IMR-90 (cell line): ENCODE measurements around the gene NPC1. TPM values are rescaled to one million over a fixed set of nuclear protein-coding genes. Genes with fewer than 3 reads are reported as not detected.

ENCODE experiments used
- ATAC-seq: fragments of 200-7000 bp; cut with Tn5 transposase; 2 replicates; pipeline ENCODE4 v1.9.1; 2020; ENCODE audit warnings: low read depth, mild to moderate bottlenecking, moderate library complexity
- BruUV-seq: library from RNA; stranded (reverse); fragments of 400-500 nt; replicated peaks from 2 replicates; lab custom pipeline; 2021; lab: Mats Ljungman, UMichigan
- CTCF ChIA-PET: fragments of 300-600 bp; formaldehyde crosslinking; extraction: SDS; loops from one replicate; lab custom pipeline; 2021; ENCODE audit warnings: antibody characterized with exemption; lab: Yijun Ruan, JAX
- POLR2A ChIA-PET: fragments of 300-600 bp; sonication (Branson Sonifier 250); formaldehyde crosslinking; loops from one replicate; lab custom pipeline; 2022; ENCODE audit warnings: antibody characterized with exemption; ENCODE audit not compliant: unreplicated experiment; lab: Charles Lee
- DNase-seq: peaks from one replicate; pipeline ENCODE4 v3.0.0; 2013
- H2AFZ ChIP-seq: replicated peaks from 2 replicates; pipeline ENCODE3; 2013; ENCODE audit warnings: low read length, mild to moderate bottlenecking; ENCODE audit not compliant: poor library complexity
- H2AK5ac ChIP-seq: 2 replicates; pipeline ENCODE4 v1.6.1; 2013; ENCODE audit warnings: low read depth, low read length, inconsistent platforms
- H2AK9ac ChIP-seq: replicated peaks from 2 replicates; pipeline ENCODE3; 2013; ENCODE audit warnings: mild to moderate bottlenecking, low read depth, low read length, moderate library complexity; ENCODE audit not compliant: poor library complexity
- H2BK120ac ChIP-seq: 2 replicates; pipeline ENCODE4 v1.6.1; 2013; ENCODE audit warnings: low read depth, low read length, inconsistent platforms
- H2BK15ac ChIP-seq: 3 replicates; pipeline ENCODE4 v1.6.1; 2013; ENCODE audit warnings: low read depth, low read length, inconsistent platforms
- H2BK20ac ChIP-seq: 2 replicates; pipeline ENCODE4 v1.6.1; 2013; ENCODE audit warnings: low read depth, mild to moderate bottlenecking, inconsistent platforms, low read length, moderate library complexity
- H2BK5ac ChIP-seq: 2 replicates; pipeline ENCODE4 v1.6.1; 2013; ENCODE audit warnings: mild to moderate bottlenecking, low read depth, low read length, inconsistent platforms; ENCODE audit not compliant: poor library complexity, severe bottlenecking
- H3K14ac ChIP-seq: replicated peaks from 2 replicates; pipeline ENCODE4 v1.6.1; 2013; ENCODE audit warnings: low read depth, low read length, inconsistent platforms
- H3K18ac ChIP-seq: 2 replicates; pipeline ENCODE4 v1.6.1; 2013; ENCODE audit warnings: low read depth, low read length, control low read depth
- H3K23ac ChIP-seq: 2 replicates; pipeline ENCODE4 v1.6.1; 2013; ENCODE audit warnings: low read depth, low read length, inconsistent platforms
- H3K27ac ChIP-seq: 2 replicates; pipeline ENCODE4 v1.5.1; 2013; ENCODE audit warnings: mild to moderate bottlenecking, control low read depth, low read length; ENCODE audit not compliant: insufficient read depth
- H3K27me3 ChIP-seq: 2 replicates; pipeline ENCODE4 v1.6.1; 2013; ENCODE audit warnings: low read length; ENCODE audit not compliant: control insufficient read depth, insufficient read depth
- H3K36me3 ChIP-seq: 2 replicates; pipeline ENCODE4 v1.6.1; 2013; ENCODE audit warnings: low read length, mixed read lengths; ENCODE audit not compliant: control insufficient read depth, insufficient read depth
- H3K4ac ChIP-seq: 2 replicates; pipeline ENCODE4 v1.6.1; 2013; ENCODE audit warnings: low read depth, low read length, inconsistent platforms
- H3K4me1 ChIP-seq: 2 replicates; pipeline ENCODE4 v1.6.1; 2013; ENCODE audit warnings: low read length, mixed read lengths; ENCODE audit not compliant: control insufficient read depth, insufficient read depth
- H3K4me2 ChIP-seq: 2 replicates; pipeline ENCODE4 v1.6.1; 2013; ENCODE audit warnings: low read depth, mild to moderate bottlenecking, control low read depth, low read length, moderate library complexity
- H3K4me3 ChIP-seq: 2 replicates; pipeline ENCODE4 v1.5.1; 2013; ENCODE audit warnings: low read depth, mild to moderate bottlenecking, control low read depth, low read length, moderate library complexity; ENCODE audit not compliant: insufficient read depth
- H3K56ac ChIP-seq: 2 replicates; pipeline ENCODE4 v1.6.1; 2013; ENCODE audit warnings: low read length, inconsistent platforms; ENCODE audit not compliant: insufficient read depth; ENCODE audit errors: extremely low read depth
- H3K79me1 ChIP-seq, 2 experiments: 2 replicates each; pipeline ENCODE4 v1.6.1; 2013; ENCODE audit warnings: low read length in 2 of 2, inconsistent platforms in 1 of 2, low read depth in 1 of 2
- H3K9ac ChIP-seq: 2 replicates; pipeline ENCODE4 v1.6.1; 2013; ENCODE audit warnings: low read depth, low read length, control low read depth
- H3K9me1 ChIP-seq: 2 replicates; pipeline ENCODE4 v1.6.1; 2013; ENCODE audit warnings: low read length, inconsistent platforms; ENCODE audit not compliant: insufficient read depth
- H3K9me3 ChIP-seq: 2 replicates; pipeline ENCODE4 v1.6.1; 2013; ENCODE audit warnings: low read length; ENCODE audit not compliant: control insufficient read depth, insufficient read depth
- H4K20me1 ChIP-seq: 2 replicates; pipeline ENCODE4 v1.6.1; 2013; ENCODE audit warnings: low read length, inconsistent platforms; ENCODE audit not compliant: insufficient read depth
- H4K5ac ChIP-seq: 2 replicates; pipeline ENCODE4 v1.6.1; 2013; ENCODE audit warnings: mild to moderate bottlenecking, low read depth, low read length, control low read depth
- H4K8ac ChIP-seq, 2 experiments: 2 replicates each; pipeline ENCODE4 v1.6.1; 2013; ENCODE audit warnings: low read depth in 2 of 2, low read length in 2 of 2, control low read depth in 1 of 2, inconsistent platforms in 1 of 2
- H4K91ac ChIP-seq: 2 replicates; pipeline ENCODE4 v1.6.1; 2013; ENCODE audit warnings: low read depth, low read length, inconsistent platforms; ENCODE audit not compliant: insufficient read depth
- BHLHE40 ChIP-seq: fragments of 150-350 bp; IDR thresholded peaks from 2 replicates; pipeline ENCODE4 v1.6.1; 2016; ENCODE audit warnings: mild to moderate bottlenecking, low read depth, low read length
- CEBPB ChIP-seq: IDR thresholded peaks from 2 replicates; pipeline ENCODE4 v1.6.1; 2012; ENCODE audit warnings: low read depth, low read length, improper control_type of control experiment
- CHD1 ChIP-seq: IDR thresholded peaks from 2 replicates; pipeline ENCODE4 v1.6.1; 2012; ENCODE audit warnings: low read depth, low read length, improper control_type of control experiment
- CTCF ChIP-seq: conservative IDR thresholded peaks from 2 replicates; pipeline ENCODE4 v1.5.1; 2012; ENCODE audit warnings: mild to moderate bottlenecking, low read depth, low read length, improper control_type of control experiment
- FOS ChIP-seq: fragments of 150-350 bp; IDR thresholded peaks from 2 replicates; pipeline ENCODE4 v1.6.1; 2016; ENCODE audit warnings: low read depth, low read length
- MAFK ChIP-seq: IDR thresholded peaks from 2 replicates; pipeline ENCODE4 v1.6.1; 2012; ENCODE audit warnings: low read depth, low read length, improper control_type of control experiment
- MAZ ChIP-seq: IDR thresholded peaks from 2 replicates; pipeline ENCODE4 v1.6.1; 2012; ENCODE audit warnings: low read depth, mild to moderate bottlenecking, low read length, improper control_type of control experiment, moderate library complexity, borderline replicate concordance
- MXI1 ChIP-seq: IDR thresholded peaks from 2 replicates; pipeline ENCODE4 v1.6.1; 2012; ENCODE audit warnings: low read depth, mild to moderate bottlenecking, low read length, moderate library complexity, borderline replicate concordance
- NFE2L2 ChIP-seq: fragments of 150-350 bp; IDR thresholded peaks from 2 replicates; pipeline ENCODE4 v1.6.1; 2016; ENCODE audit warnings: low read depth, mild to moderate bottlenecking, low read length
- POLR2A ChIP-seq: IDR thresholded peaks from 2 replicates; pipeline ENCODE4 v1.6.1; 2012; ENCODE audit warnings: mild to moderate bottlenecking, low read depth, low read length
- RAD21 ChIP-seq: IDR thresholded peaks from 2 replicates; pipeline ENCODE4 v1.6.1; 2012; ENCODE audit warnings: low read length, improper control_type of control experiment
- RCOR1 ChIP-seq: IDR thresholded peaks from 2 replicates; pipeline ENCODE4 v1.6.1; 2012; ENCODE audit warnings: mild to moderate bottlenecking, low read length, improper control_type of control experiment; ENCODE audit not compliant: insufficient replicate concordance
- RFX5 ChIP-seq: IDR thresholded peaks from 2 replicates; pipeline ENCODE4 v1.8.0; 2012; ENCODE audit warnings: low read depth, mild to moderate bottlenecking, low read length, moderate library complexity
- SMC3 ChIP-seq: fragments of 150-350 bp; IDR thresholded peaks from 2 replicates; pipeline ENCODE4 v1.6.1; 2016; ENCODE audit warnings: low read depth, mild to moderate bottlenecking, antibody characterized with exemption, low read length, moderate library complexity
- USF2 ChIP-seq: fragments of 150-350 bp; IDR thresholded peaks from 2 replicates; pipeline ENCODE4 v1.6.1; 2017; ENCODE audit warnings: mild to moderate bottlenecking, antibody characterized with exemption, low read length, low read depth
- WGBS, 2 experiments: methylation state at CpG; one replicate each; pipeline versions ENCODE4 v1.1.5 to v1.1.7; 2013; ENCODE audit warnings: missing lambda C conversion rate in 2 of 2; ENCODE audit not compliant: insufficient read length in 1 of 2; ENCODE audit errors: extremely low coverage in 2 of 2; 5-methylcytosine and 5-hydroxymethylcytosine counted together
- dilution Hi-C: fragments of 300-500 bp; cut with HindIII; formaldehyde crosslinking; loops from one replicate; pipeline ENCODE4 v1.14.3; 2018; ENCODE audit warnings: low sequenced_read_pairs; ENCODE audit not compliant: unreplicated experiment
- in situ Hi-C: fragments of 300-500 bp; cut with MboI; formaldehyde crosslinking; loops from 3 replicates; pipeline ENCODE4 v1.14.3; 2019; ENCODE audit warnings: low sequenced_read_pairs, inconsistent platforms, mixed read lengths
- intact Hi-C: fragments of 100-400 bp; cut with micrococcal nuclease; formaldehyde crosslinking; loops from 2 replicates; pipeline ENCODE4 v1.10.0; 2022
- polyA plus RNA-seq, 3 experiments: library from polyadenylated mRNA; depleted of rRNA; stranded (reverse); fragments of >200 nt; gene quantifications; 2 replicates each; pipeline ENCODE4 v1.2.3, GENCODE V29; 2012; ENCODE audit warnings: low replicate concordance in 1 of 3
- total RNA-seq: library from RNA; depleted of rRNA; stranded (reverse); fragments of >200 nt; gene quantifications from 2 replicates; pipeline ENCODE4 v1.2.3, GENCODE V29; 2012
- TF ChIP-seq, protein P1 (sequence below): fragments of 150-350 bp; IDR thresholded peaks from 2 replicates; pipeline ENCODE4 v1.6.1; 2016; ENCODE audit warnings: low read depth, mild to moderate bottlenecking, low read length, moderate library complexity, borderline replicate concordance

NPC1 gene
- total and polyA plus RNA-seq, 2 of the 4 experiments (the other 2 are of a cell fraction) = 7.5 to 7.9 TPM

- intact Hi-C loops = no loop called here
- POLR2A ChIA-PET = no interaction called here
- dilution Hi-C loops = no loop called here
Observed at GRCh38 chr18:23614891-23615290, 28.6 kb upstream of the NPC1 start.

More at GRCh38 chr18:23614891-23615290, 28.6 kb upstream of the NPC1 start:
- H4K8ac ChIP-seq = no peak overlapping the region
- no peak overlapping the region for H3K4me3 ChIP-seq
- H4K5ac ChIP-seq = no peak overlapping the region
- H3K36me3 ChIP-seq = no peaks in the 10 kb centered on the region
- in situ Hi-C loops = no loop called here
- peaks cover 15% of the 10 kb centered on the region for H3K4me1 ChIP-seq
- H3K9ac ChIP-seq = no peak overlapping the region
- H3K23ac ChIP-seq = no peak overlapping the region
- WGBS, 2 experiments = 40% methylated on average over 1 of the region's 3 CpGs; no CpG with 5 or more reads in 1 of the 2 experiments
- no peak overlapping the region for H3K27ac ChIP-seq
- no peak overlapping the region for H3K18ac ChIP-seq
- CTCF ChIA-PET = no interaction called here
- H2AK5ac ChIP-seq = no peak overlapping the region
- no peak overlapping the region for H2BK20ac ChIP-seq
- TF ChIP-seq CEBPB = no peak
- TF ChIP-seq USF2 = no peak
- TF ChIP-seq CHD1 = no peak
- no peak for TF ChIP-seq CTCF
- TF ChIP-seq, protein P1, sequence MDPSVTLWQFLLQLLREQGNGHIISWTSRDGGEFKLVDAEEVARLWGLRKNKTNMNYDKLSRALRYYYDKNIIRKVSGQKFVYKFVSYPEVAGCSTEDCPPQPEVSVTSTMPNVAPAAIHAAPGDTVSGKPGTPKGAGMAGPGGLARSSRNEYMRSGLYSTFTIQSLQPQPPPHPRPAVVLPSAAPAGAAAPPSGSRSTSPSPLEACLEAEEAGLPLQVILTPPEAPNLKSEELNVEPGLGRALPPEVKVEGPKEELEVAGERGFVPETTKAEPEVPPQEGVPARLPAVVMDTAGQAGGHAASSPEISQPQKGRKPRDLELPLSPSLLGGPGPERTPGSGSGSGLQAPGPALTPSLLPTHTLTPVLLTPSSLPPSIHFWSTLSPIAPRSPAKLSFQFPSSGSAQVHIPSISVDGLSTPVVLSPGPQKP = no peak
- no peak for TF ChIP-seq SMC3
- no peak for TF ChIP-seq RAD21
- TF ChIP-seq NFE2L2 = no peak
- TF ChIP-seq BHLHE40 = no peak
- TF ChIP-seq FOS = no peak
- no peak for TF ChIP-seq MAFK
- no peak for TF ChIP-seq POLR2A
- no peak for TF ChIP-seq MXI1
- TF ChIP-seq MAZ = no peak
- no peak for TF ChIP-seq RFX5
- TF ChIP-seq RCOR1 = no peak
- ATAC-seq (no peak), DNase-seq (no peak)
- H2BK15ac ChIP-seq = no peak overlapping the region
- no peak overlapping the region for H3K14ac ChIP-seq
- H3K27me3 ChIP-seq = peaks cover 11% of the 10 kb centered on the region
- no peak overlapping the region for H3K56ac ChIP-seq
- no peaks in the 10 kb centered on the region for H3K79me1 ChIP-seq
- H3K9me1 ChIP-seq = no peaks in the 10 kb centered on the region
- H4K91ac ChIP-seq = no peak overlapping the region
- H3K4ac ChIP-seq = no peak overlapping the region
- H2AFZ ChIP-seq = no peak overlapping the region
- no peak overlapping the region for H2BK5ac ChIP-seq
- H2AK9ac ChIP-seq = no peak overlapping the region
- no peak overlapping the region for H2BK120ac ChIP-seq
- no peaks in the 10 kb centered on the region for H3K9me3 ChIP-seq
- no peak overlapping the region for H3K4me2 ChIP-seq
- BruUV-seq = no TSS peak
- no peaks in the 10 kb centered on the region for H4K20me1 ChIP-seq
